ENCODE data around the gene CORO2A. TPM values are rescaled to one million over a fixed set of nuclear protein-coding genes. Genes with fewer than 3 reads are reported as not detected.
"Not testable (repeated sequence)": the region's sequence is repeated elsewhere in the genome, so short reads cannot be mapped to it uniquely, and the experiment has no call there.

CORO2A gene
- total and polyA plus RNA-seq, 8 donors = 2.8 to 26.7 (median 10.7) TPM

GRCh38 chr9:98134702-98135557 is 57.5 kb downstream of the CORO2A start:
- Histone ChIP-seq H3K27ac (no peak overlapping the region), H3K4me3 (no peak overlapping the region), H3K9me3 (no peaks in the 10 kb centered on the region), H3K4me1 (peaks cover 0 to 9% (median 0%) of the 10 kb centered on the region in 4 donors), H3K27me3 (no peaks in the 10 kb centered on the region), H3K36me3 (peaks cover 0 to 55% (median 24%) of the 10 kb centered on the region in 4 donors)
- WGBS, 5 donors = 84 to 95% (median 94%) methylated on average over 4 to 12 of the region's 12 CpGs
- no peak for TF ChIP-seq POLR2A (IDR thresholded peaks at IDR 0.05)
- TF ChIP-seq POLR2AphosphoS5 (IDR thresholded peaks at IDR 0.05) = no peak
- no peak for TF ChIP-seq CTCF (IDR thresholded peaks at IDR 0.05)
- no peak for TF ChIP-seq EP300 (IDR thresholded peaks at IDR 0.05)
- DNase-seq = no peak
- intact Hi-C loops (cut with DNase I; ENCODE audit: low total_unique reads) = no loop called here

DNA sequence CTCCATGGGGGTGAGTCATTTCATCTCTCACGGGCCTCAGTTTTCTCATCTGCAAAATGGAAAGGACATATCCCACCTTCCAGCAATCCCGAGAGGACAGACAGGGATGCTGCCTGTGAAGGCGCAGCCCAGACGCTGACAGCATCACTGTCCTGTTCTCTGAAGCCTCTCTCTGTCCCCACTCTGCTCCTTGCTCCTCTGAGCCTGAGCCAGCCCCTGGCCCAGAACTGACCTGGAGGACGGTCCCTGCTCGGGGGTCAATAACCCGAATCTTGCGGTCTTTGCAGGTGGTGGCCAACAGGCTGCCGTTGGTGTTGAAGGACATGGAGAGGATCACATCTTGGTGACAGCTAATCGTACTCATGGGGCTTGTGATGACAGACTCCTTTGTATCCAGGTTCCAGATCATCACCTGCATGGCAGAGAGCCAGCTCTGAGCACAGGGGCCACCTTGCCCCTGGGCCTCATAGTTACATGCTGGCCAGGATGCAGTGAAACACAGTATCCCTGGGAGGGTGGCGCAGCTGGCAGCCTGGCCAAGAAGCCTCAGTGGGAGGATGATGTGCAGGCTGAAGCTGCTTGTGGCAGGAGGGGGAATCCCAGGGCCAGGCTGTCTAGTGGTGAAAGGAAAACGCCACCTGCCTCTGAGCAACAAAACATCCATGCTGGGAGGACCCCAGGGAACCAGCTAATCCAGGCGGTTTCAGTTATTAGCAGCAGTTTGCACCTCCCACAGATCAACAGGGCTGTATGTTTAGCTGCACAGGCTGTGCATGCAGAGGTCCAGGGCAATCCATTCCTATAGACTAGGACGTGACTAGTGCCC is 59.4 kb downstream of the CORO2A start:
- no peak for TF ChIP-seq POLR2A (IDR thresholded peaks at IDR 0.05)
- TF ChIP-seq CTCF (IDR thresholded peaks at IDR 0.05) = no peak
- no peak for TF ChIP-seq POLR2AphosphoS5 (IDR thresholded peaks at IDR 0.05)
- intact Hi-C loops (cut with DNase I; ENCODE audit: low total_unique reads) = no loop called here
- Histone ChIP-seq H3K36me3 (peaks cover 0 to 71% (median 33%) of the 10 kb centered on the region in 4 donors), H3K9me3 (no peaks in the 10 kb centered on the region), H3K4me1 (peaks cover 0 to 9% (median 0%) of the 10 kb centered on the region in 4 donors), H3K27ac (no peak overlapping the region), H3K4me3 (no peak overlapping the region), H3K27me3 (no peaks in the 10 kb centered on the region)
- DNase-seq = no peak
- WGBS, 5 donors = 84 to 89% (median 86%) methylated on average over 7 to 14 of the region's 14 CpGs

- no peak for DNase-seq
- no peaks in the 10 kb centered on the region for H3K9me3 ChIP-seq
- H3K4me1 ChIP-seq = peaks cover 0 to 9% (median 0%) of the 10 kb centered on the region in 4 donors
- WGBS, 5 donors = 80 to 96% (median 91%) methylated on average over 8 to 9 of the region's 9 CpGs
- intact Hi-C loops (cut with DNase I; ENCODE audit: low total_unique reads) = no loop called here
- H3K36me3 ChIP-seq = peaks cover 0 to 76% (median 36%) of the 10 kb centered on the region in 4 donors
- TF ChIP-seq POLR2A (IDR thresholded peaks at IDR 0.05) = no peak
- no peak for TF ChIP-seq EP300 (IDR thresholded peaks at IDR 0.05)
- no peak for TF ChIP-seq POLR2AphosphoS5 (IDR thresholded peaks at IDR 0.05)
- no peak for TF ChIP-seq CTCF (IDR thresholded peaks at IDR 0.05)
- H3K27ac ChIP-seq = no peak overlapping the region
- H3K4me3 ChIP-seq = no peak overlapping the region
- no peaks in the 10 kb centered on the region for H3K27me3 ChIP-seq
These were observed 60.3 kb downstream of the CORO2A start for GRCh38 chr9:98132158-98132557.

- H3K27ac ChIP-seq = no peak overlapping the region
- intact Hi-C loops (cut with DNase I; ENCODE audit: low total_unique reads) = no loop called here
These were observed 61.7 kb downstream of the CORO2A start for GRCh38 chr9:98130576-98131228.

GRCh38 chr9:98130060-98130459 is 62.4 kb downstream of the CORO2A start:
- H3K27ac ChIP-seq; H3K27me3 ChIP-seq; DNase-seq; H3K9me3 ChIP-seq; H3K4me1 ChIP-seq; intact Hi-C loops (cut with DNase I; ENCODE audit: low total_unique reads); H3K4me3 ChIP-seq: not testable (repeated sequence)
- 90 to 99% (median 94%) methylated on average over 4 of the region's 4 CpGs for WGBS, 5 donors
- H3K36me3 ChIP-seq = peaks cover 0 to 89% (median 48%) of the 10 kb centered on the region in 4 donors

More at GRCh38 chr9:98130576-98131228, 61.7 kb downstream of the CORO2A start:
- Histone ChIP-seq H3K36me3 (peaks cover 0 to 87% (median 47%) of the 10 kb centered on the region in 4 donors), H3K27me3 (no peaks in the 10 kb centered on the region), H3K9me3 (no peaks in the 10 kb centered on the region), H3K4me1 (peaks cover 0 to 7% (median 0%) of the 10 kb centered on the region in 4 donors), H3K4me3 (no peak overlapping the region)
- no peak for TF ChIP-seq POLR2A (IDR thresholded peaks at IDR 0.05)
- no peak for TF ChIP-seq POLR2AphosphoS5 (IDR thresholded peaks at IDR 0.05)
- no peak for TF ChIP-seq CTCF (IDR thresholded peaks at IDR 0.05)
- TF ChIP-seq EP300 (IDR thresholded peaks at IDR 0.05) = no peak
- WGBS, 5 donors = 81 to 91% (median 88%) methylated on average over 9 to 13 of the region's 13 CpGs
- no peak for DNase-seq
